GM23338 (cell line): ENCODE results near the gene BTBD18. TPM values are rescaled to one million over a fixed set of nuclear protein-coding genes. Genes with fewer than 3 reads are reported as not detected.

Experiments used
- ATAC-seq: fragments of 200-7000 bp; cut with Tn5 transposase; 3 replicates; pipeline ENCODE4 v1.9.1; 2020
- DNase-seq: peaks from one replicate; pipeline ENCODE4 v3.0.0-alpha.2; 2015; ENCODE audit warnings: low spot score
- H2AFZ ChIP-seq: fragments of 200-600 bp; sonication (generic); 2 replicates; pipeline ENCODE4 v1.8.0; 2016; ENCODE audit warnings: antibody characterized with exemption, mild to moderate bottlenecking, moderate library complexity
- H3F3A ChIP-seq: fragments of 200-600 bp; sonication (generic); replicated peaks from 2 replicates; pipeline ENCODE4 v1.8.0; 2017; ENCODE audit warnings: antibody characterized with exemption, mixed run types, low read depth
- H3K27ac ChIP-seq: fragments of 200-600 bp; sonication (generic); 2 replicates; pipeline ENCODE4 v1.6.1; 2016; ENCODE audit warnings: low read depth
- H3K27me3 ChIP-seq: fragments of 200-600 bp; sonication (generic); 2 replicates; pipeline ENCODE4 v1.8.0; 2016; ENCODE audit warnings: mild to moderate bottlenecking, mixed run types, moderate library complexity; ENCODE audit not compliant: insufficient read depth
- H3K36me3 ChIP-seq: fragments of 200-600 bp; sonication (generic); 2 replicates; pipeline ENCODE4 v1.8.0; 2016; ENCODE audit warnings: mild to moderate bottlenecking; ENCODE audit not compliant: insufficient read depth
- H3K4me1 ChIP-seq: fragments of 200-600 bp; sonication (generic); 2 replicates; pipeline ENCODE4 v1.8.0; 2016; ENCODE audit warnings: mild to moderate bottlenecking, moderate library complexity; ENCODE audit not compliant: insufficient read depth
- H3K4me2 ChIP-seq: fragments of 200-600 bp; sonication (generic); 2 replicates; pipeline ENCODE4 v1.7.1; 2017; ENCODE audit warnings: mixed run types
- H3K4me3 ChIP-seq: fragments of 200-600 bp; sonication (generic); 2 replicates; pipeline ENCODE4 v1.6.1; 2016; ENCODE audit warnings: mixed run types
- H3K79me2 ChIP-seq: fragments of 200-600 bp; sonication (generic); replicated peaks from 2 replicates; pipeline ENCODE4 v1.8.0; 2017; ENCODE audit warnings: mild to moderate bottlenecking; ENCODE audit not compliant: insufficient read depth
- H3K9me2 ChIP-seq: fragments of 200-600 bp; sonication (generic); 2 replicates; pipeline ENCODE4 v1.8.0; 2017; ENCODE audit not compliant: insufficient read depth
- H4K20me1 ChIP-seq: fragments of 200-600 bp; sonication (generic); replicated peaks from 2 replicates; pipeline ENCODE4 v1.8.0; 2017; ENCODE audit warnings: mild to moderate bottlenecking; ENCODE audit not compliant: insufficient read depth
- H3K27ac Mint-ChIP-seq: 2 replicates; pipeline ENCODE4 v1.8.0; 2020; ENCODE audit warnings: inconsistent platforms, mild to moderate bottlenecking, moderate library complexity, mixed read lengths
- H3K27me3 Mint-ChIP-seq: 3 replicates; pipeline ENCODE4 v1.8.0; 2022; ENCODE audit warnings: low read depth, mild to moderate bottlenecking, moderate library complexity, mixed read lengths, inconsistent platforms; ENCODE audit not compliant: insufficient read depth, poor library complexity
- H3K36me3 Mint-ChIP-seq: 3 replicates; pipeline ENCODE4 v1.8.0; 2021; ENCODE audit warnings: low read depth, mild to moderate bottlenecking, inconsistent platforms, moderate library complexity, mixed read lengths
- H3K4me1 Mint-ChIP-seq: 3 replicates; pipeline ENCODE4 v1.8.0; 2020; ENCODE audit warnings: mild to moderate bottlenecking, inconsistent platforms, mixed read lengths
- H3K4me3 Mint-ChIP-seq: 3 replicates; pipeline ENCODE4 v1.8.0; 2021; ENCODE audit warnings: moderate library complexity, mild to moderate bottlenecking, inconsistent platforms, mixed read lengths
- H3K9me3 Mint-ChIP-seq: 3 replicates; pipeline ENCODE4 v1.8.0; 2020; ENCODE audit warnings: moderate library complexity, mild to moderate bottlenecking, inconsistent platforms, mixed read lengths
- CREB1 ChIP-seq: fragments of 250-450 bp; sonication (Bioruptor Pico); IDR thresholded peaks from 2 replicates; pipeline ENCODE4 v1.5.0; 2020; ENCODE audit warnings: low read depth, mild to moderate bottlenecking, moderate library complexity
- EZH2 ChIP-seq: fragments of 200-600 bp; sonication (generic); IDR thresholded peaks from one replicate; pipeline ENCODE4 v1.8.0; 2017; ENCODE audit warnings: antibody characterized with exemption, mild to moderate bottlenecking, low read depth; ENCODE audit not compliant: unreplicated experiment
- EZH2phosphoT487 ChIP-seq: fragments of 200-600 bp; sonication (generic); IDR thresholded peaks from one replicate; pipeline ENCODE4 v1.8.1; 2018; ENCODE audit warnings: antibody characterized with exemption; ENCODE audit not compliant: unreplicated experiment
- JUNB ChIP-seq: IDR thresholded peaks from one replicate; pipeline ENCODE4 v1.6.1; 2016; ENCODE audit warnings: antibody characterized with exemption; ENCODE audit not compliant: unreplicated experiment
- NANOG ChIP-seq: IDR thresholded peaks from 2 replicates; pipeline ENCODE4 v1.6.1; 2016; ENCODE audit warnings: antibody characterized with exemption, borderline replicate concordance
- POLR2AphosphoS5 ChIP-seq: IDR thresholded peaks from 2 replicates; pipeline ENCODE4 v1.6.1; 2016; ENCODE audit warnings: antibody characterized with exemption, low read depth
- STAT1 ChIP-seq: IDR thresholded peaks from one replicate; pipeline ENCODE4 v1.6.1; 2016; ENCODE audit warnings: antibody characterized with exemption; ENCODE audit not compliant: unreplicated experiment
- ZNF114 ChIP-seq: fragments of 250-450 bp; sonication (Bioruptor Pico); IDR thresholded peaks from 2 replicates; pipeline ENCODE4 v1.5.0; 2020; ENCODE audit warnings: mild to moderate bottlenecking, moderate library complexity
- ZNF331 ChIP-seq: fragments of 250-450 bp; sonication (Bioruptor Pico); IDR thresholded peaks from 2 replicates; pipeline ENCODE4 v1.5.0; 2020; ENCODE audit warnings: low read depth, mild to moderate bottlenecking, moderate library complexity
- polyA plus RNA-seq: library from polyadenylated mRNA; unstranded; fragments of >200 nt; fragmentation: Nextera tagmentation; extraction: Ambion mirVana; gene quantifications from 2 replicates; pipeline ENCODE4 v1.2.1, GENCODE V29; 2016
- total RNA-seq: library from RNA; depleted of rRNA; stranded (reverse); fragments of >200 nt; shearing (Covaris generic); gene quantifications from 2 replicates; pipeline ENCODE4 v1.2.3, GENCODE V29; 2014
- TF ChIP-seq, protein P1 (sequence below): fragments of 250-450 bp; sonication (Bioruptor Pico); IDR thresholded peaks from 2 replicates; pipeline ENCODE4 v1.5.0; 2020; ENCODE audit warnings: mild to moderate bottlenecking, moderate library complexity
- TF ChIP-seq, protein P2 (sequence below): IDR thresholded peaks from 2 replicates; pipeline ENCODE4 v1.6.1; 2016; ENCODE audit warnings: antibody characterized with exemption
- TF ChIP-seq, protein P3 (sequence below): IDR thresholded peaks from one replicate; pipeline ENCODE4 v1.6.1; 2018; ENCODE audit warnings: antibody characterized with exemption; ENCODE audit not compliant: unreplicated experiment
- TF ChIP-seq, protein P4 (sequence below), 2 experiments: fragments of 200-600 bp in 1 of 2; sonication (generic) in 1 of 2; conservative IDR thresholded peaks; 2 replicates each; pipeline versions ENCODE4 v1.5.1 to v1.6.1; 2016 to 2017; ENCODE audit warnings: antibody characterized with exemption in 2 of 2, low read depth in 2 of 2, mild to moderate bottlenecking in 2 of 2, moderate library complexity in 1 of 2

Gene BTBD18
- total and polyA plus RNA-seq, 2 experiments from 2014 or later: 0.29 TPM; not detected in 1

DNA sequence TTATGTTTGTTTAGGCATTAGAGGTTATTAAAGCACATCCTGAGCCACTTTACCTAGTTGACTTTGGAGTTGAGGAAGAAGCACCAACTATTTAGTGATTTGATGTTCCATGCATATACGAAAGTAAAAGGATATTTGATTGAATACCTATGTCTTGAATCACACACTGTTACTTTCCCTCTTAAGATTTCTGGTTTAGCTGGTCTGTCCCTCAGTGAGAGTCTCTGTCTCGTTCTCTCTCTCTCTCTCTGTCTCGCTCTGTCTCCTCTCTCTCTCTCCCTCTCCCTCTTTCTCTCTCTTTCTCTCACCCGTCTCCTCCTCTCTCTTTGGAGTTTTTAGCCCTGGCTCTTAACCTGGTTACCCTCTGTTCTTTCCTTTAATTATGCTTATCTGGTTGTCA is 20.9 kb upstream of the BTBD18 start:
- Mint-ChIP-seq H3K9me3 (no peaks in the 10 kb centered on the region), H3K4me3 (no peak overlapping the region; the same call in 2 of the 3 replicates), H3K27me3 (peaks cover 13% of the 10 kb centered on the region), H3K36me3 (peaks cover 7% of the 10 kb centered on the region), H3K4me1 (peaks cover 48% of the 10 kb centered on the region), H3K27ac (no peak overlapping the region)
- Histone ChIP-seq H3K9me2 (no peaks in the 10 kb centered on the region), H3K27me3 (no peaks in the 10 kb centered on the region), H3K4me1 (peaks cover 26% of the 10 kb centered on the region), H3K79me2 (peaks cover 100% of the 10 kb centered on the region), H3K27ac (no peak overlapping the region), H4K20me1 (peaks cover 30% of the 10 kb centered on the region), H3K4me3 (no peak overlapping the region), H3K36me3 (no peaks in the 10 kb centered on the region), H2AFZ (no peak overlapping the region), H3F3A (no peaks in the 10 kb centered on the region; the same call in 1 of the 2 replicates), H3K4me2 (no peak overlapping the region)
- DNase-seq (no peak), ATAC-seq (no peak)
- TF ChIP-seq, protein P1, sequence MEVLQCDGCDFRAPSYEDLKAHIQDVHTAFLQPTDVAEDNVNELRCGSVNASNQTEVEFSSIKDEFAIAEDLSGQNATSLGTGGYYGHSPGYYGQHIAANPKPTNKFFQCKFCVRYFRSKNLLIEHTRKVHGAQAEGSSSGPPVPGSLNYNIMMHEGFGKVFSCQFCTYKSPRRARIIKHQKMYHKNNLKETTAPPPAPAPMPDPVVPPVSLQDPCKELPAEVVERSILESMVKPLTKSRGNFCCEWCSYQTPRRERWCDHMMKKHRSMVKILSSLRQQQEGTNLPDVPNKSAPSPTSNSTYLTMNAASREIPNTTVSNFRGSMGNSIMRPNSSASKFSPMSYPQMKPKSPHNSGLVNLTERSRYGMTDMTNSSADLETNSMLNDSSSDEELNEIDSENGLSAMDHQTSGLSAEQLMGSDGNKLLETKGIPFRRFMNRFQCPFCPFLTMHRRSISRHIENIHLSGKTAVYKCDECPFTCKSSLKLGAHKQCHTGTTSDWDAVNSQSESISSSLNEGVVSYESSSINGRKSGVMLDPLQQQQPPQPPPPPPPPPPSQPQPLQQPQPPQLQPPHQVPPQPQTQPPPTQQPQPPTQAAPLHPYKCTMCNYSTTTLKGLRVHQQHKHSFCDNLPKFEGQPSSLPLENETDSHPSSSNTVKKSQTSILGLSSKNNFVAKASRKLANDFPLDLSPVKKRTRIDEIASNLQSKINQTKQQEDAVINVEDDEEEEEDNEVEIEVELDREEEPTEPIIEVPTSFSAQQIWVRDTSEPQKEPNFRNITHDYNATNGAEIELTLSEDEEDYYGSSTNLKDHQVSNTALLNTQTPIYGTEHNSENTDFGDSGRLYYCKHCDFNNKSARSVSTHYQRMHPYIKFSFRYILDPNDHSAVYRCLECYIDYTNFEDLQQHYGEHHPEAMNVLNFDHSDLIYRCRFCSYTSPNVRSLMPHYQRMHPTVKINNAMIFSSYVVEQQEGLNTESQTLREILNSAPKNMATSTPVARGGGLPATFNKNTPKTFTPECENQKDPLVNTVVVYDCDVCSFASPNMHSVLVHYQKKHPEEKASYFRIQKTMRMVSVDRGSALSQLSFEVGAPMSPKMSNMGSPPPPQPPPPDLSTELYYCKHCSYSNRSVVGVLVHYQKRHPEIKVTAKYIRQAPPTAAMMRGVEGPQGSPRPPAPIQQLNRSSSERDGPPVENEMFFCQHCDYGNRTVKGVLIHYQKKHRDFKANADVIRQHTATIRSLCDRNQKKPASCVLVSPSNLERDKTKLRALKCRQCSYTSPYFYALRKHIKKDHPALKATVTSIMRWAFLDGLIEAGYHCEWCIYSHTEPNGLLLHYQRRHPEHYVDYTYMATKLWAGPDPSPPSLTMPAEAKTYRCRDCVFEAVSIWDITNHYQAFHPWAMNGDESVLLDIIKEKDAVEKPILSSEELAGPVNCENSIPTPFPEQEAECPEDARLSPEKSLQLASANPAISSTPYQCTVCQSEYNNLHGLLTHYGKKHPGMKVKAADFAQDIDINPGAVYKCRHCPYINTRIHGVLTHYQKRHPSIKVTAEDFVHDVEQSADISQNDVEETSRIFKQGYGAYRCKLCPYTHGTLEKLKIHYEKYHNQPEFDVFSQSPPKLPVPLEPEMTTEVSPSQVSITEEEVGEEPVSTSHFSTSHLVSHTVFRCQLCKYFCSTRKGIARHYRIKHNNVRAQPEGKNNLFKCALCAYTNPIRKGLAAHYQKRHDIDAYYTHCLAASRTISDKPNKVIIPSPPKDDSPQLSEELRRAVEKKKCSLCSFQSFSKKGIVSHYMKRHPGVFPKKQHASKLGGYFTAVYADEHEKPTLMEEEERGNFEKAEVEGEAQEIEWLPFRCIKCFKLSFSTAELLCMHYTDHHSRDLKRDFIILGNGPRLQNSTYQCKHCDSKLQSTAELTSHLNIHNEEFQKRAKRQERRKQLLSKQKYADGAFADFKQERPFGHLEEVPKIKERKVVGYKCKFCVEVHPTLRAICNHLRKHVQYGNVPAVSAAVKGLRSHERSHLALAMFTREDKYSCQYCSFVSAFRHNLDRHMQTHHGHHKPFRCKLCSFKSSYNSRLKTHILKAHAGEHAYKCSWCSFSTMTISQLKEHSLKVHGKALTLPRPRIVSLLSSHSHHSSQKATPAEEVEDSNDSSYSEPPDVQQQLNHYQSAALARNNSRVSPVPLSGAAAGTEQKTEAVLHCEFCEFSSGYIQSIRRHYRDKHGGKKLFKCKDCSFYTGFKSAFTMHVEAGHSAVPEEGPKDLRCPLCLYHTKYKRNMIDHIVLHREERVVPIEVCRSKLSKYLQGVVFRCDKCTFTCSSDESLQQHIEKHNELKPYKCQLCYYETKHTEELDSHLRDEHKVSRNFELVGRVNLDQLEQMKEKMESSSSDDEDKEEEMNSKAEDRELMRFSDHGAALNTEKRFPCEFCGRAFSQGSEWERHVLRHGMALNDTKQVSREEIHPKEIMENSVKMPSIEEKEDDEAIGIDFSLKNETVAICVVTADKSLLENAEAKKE: no peak
- TF ChIP-seq ZNF331 (CRISPR knock-in tag): no peak
- TF ChIP-seq ZNF114 (CRISPR knock-in tag): no peak
- no peak for TF ChIP-seq STAT1
- TF ChIP-seq, protein P2, sequence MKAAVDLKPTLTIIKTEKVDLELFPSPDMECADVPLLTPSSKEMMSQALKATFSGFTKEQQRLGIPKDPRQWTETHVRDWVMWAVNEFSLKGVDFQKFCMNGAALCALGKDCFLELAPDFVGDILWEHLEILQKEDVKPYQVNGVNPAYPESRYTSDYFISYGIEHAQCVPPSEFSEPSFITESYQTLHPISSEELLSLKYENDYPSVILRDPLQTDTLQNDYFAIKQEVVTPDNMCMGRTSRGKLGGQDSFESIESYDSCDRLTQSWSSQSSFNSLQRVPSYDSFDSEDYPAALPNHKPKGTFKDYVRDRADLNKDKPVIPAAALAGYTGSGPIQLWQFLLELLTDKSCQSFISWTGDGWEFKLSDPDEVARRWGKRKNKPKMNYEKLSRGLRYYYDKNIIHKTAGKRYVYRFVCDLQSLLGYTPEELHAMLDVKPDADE: no peak
- no peak for TF ChIP-seq EZH2
- TF ChIP-seq, protein P3, sequence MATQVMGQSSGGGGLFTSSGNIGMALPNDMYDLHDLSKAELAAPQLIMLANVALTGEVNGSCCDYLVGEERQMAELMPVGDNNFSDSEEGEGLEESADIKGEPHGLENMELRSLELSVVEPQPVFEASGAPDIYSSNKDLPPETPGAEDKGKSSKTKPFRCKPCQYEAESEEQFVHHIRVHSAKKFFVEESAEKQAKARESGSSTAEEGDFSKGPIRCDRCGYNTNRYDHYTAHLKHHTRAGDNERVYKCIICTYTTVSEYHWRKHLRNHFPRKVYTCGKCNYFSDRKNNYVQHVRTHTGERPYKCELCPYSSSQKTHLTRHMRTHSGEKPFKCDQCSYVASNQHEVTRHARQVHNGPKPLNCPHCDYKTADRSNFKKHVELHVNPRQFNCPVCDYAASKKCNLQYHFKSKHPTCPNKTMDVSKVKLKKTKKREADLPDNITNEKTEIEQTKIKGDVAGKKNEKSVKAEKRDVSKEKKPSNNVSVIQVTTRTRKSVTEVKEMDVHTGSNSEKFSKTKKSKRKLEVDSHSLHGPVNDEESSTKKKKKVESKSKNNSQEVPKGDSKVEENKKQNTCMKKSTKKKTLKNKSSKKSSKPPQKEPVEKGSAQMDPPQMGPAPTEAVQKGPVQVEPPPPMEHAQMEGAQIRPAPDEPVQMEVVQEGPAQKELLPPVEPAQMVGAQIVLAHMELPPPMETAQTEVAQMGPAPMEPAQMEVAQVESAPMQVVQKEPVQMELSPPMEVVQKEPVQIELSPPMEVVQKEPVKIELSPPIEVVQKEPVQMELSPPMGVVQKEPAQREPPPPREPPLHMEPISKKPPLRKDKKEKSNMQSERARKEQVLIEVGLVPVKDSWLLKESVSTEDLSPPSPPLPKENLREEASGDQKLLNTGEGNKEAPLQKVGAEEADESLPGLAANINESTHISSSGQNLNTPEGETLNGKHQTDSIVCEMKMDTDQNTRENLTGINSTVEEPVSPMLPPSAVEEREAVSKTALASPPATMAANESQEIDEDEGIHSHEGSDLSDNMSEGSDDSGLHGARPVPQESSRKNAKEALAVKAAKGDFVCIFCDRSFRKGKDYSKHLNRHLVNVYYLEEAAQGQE: no peak
- TF ChIP-seq, protein P4, sequence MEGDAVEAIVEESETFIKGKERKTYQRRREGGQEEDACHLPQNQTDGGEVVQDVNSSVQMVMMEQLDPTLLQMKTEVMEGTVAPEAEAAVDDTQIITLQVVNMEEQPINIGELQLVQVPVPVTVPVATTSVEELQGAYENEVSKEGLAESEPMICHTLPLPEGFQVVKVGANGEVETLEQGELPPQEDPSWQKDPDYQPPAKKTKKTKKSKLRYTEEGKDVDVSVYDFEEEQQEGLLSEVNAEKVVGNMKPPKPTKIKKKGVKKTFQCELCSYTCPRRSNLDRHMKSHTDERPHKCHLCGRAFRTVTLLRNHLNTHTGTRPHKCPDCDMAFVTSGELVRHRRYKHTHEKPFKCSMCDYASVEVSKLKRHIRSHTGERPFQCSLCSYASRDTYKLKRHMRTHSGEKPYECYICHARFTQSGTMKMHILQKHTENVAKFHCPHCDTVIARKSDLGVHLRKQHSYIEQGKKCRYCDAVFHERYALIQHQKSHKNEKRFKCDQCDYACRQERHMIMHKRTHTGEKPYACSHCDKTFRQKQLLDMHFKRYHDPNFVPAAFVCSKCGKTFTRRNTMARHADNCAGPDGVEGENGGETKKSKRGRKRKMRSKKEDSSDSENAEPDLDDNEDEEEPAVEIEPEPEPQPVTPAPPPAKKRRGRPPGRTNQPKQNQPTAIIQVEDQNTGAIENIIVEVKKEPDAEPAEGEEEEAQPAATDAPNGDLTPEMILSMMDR (conservative IDR thresholded peaks at IDR 0.05; ENCODE audit: low read depth in 2 of 2): no peak
- no peak for TF ChIP-seq EZH2phosphoT487
- no peak for TF ChIP-seq JUNB
- TF ChIP-seq POLR2AphosphoS5: no peak
- no peak for TF ChIP-seq NANOG
- no peak for TF ChIP-seq CREB1 (CRISPR knock-in tag)
